PC-3 (cell line): Measurements from ENCODE around the gene ABHD14A. TPM values are rescaled to one million over a fixed set of nuclear protein-coding genes. Genes with fewer than 3 reads are reported as not detected.

Experiments
- ATAC-seq: fragments of 200-7000 bp; cut with Tn5 transposase; 2 replicates; pipeline ENCODE4 v1.9.1; 2020; ENCODE audit warnings: mild to moderate bottlenecking, moderate library complexity
- BruUV-seq: library from RNA; stranded (reverse); fragments of 400-500 nt; replicated peaks from 2 replicates; lab custom pipeline; 2021; lab: Mats Ljungman, UMichigan
- CTCF ChIA-PET: fragments of 300-600 bp; sonication (Branson Sonifier 250); formaldehyde crosslinking; loops from one replicate; lab custom pipeline; 2022; ENCODE audit warnings: antibody characterized with exemption; lab: Charles Lee
- POLR2A ChIA-PET: fragments of 300-600 bp; sonication (Branson Sonifier 250); formaldehyde crosslinking; loops from one replicate; lab custom pipeline; 2022; ENCODE audit warnings: antibody characterized with exemption; ENCODE audit not compliant: unreplicated experiment; lab: Charles Lee
- DNase-seq: peaks from one replicate; pipeline ENCODE4 v3.0.0-alpha.2; 2015
- H2AFZ ChIP-seq: fragments of 300-600 bp; sonication (generic); 2 replicates; pipeline ENCODE4 v1.6.0; 2016; ENCODE audit warnings: antibody characterized with exemption, low read length
- H3F3A ChIP-seq: fragments of 300-600 bp; sonication (generic); one replicate; pipeline ENCODE4 v1.6.0; 2017; ENCODE audit warnings: antibody characterized with exemption, low read length, control low read depth, mild to moderate bottlenecking; ENCODE audit not compliant: unreplicated experiment
- H3K27ac ChIP-seq: fragments of 300-600 bp; sonication (generic); 2 replicates; pipeline ENCODE4 v1.5.1; 2016; ENCODE audit warnings: mild to moderate bottlenecking, low read length
- H3K27me3 ChIP-seq: fragments of 300-600 bp; sonication (generic); 2 replicates; pipeline ENCODE4 v1.6.1; 2016; ENCODE audit warnings: low read length, mixed read lengths
- H3K36me3 ChIP-seq: fragments of 300-600 bp; sonication (generic); 2 replicates; pipeline ENCODE4 v1.6.1; 2016; ENCODE audit warnings: low read depth, mixed run types, low read length, mixed read lengths
- H3K4me1 ChIP-seq: fragments of 300-600 bp; sonication (generic); 2 replicates; pipeline ENCODE4 v1.5.1; 2016; ENCODE audit warnings: low read length; ENCODE audit not compliant: insufficient read depth
- H3K4me2 ChIP-seq: fragments of 300-600 bp; sonication (generic); 2 replicates; pipeline ENCODE4 v1.6.0; 2016; ENCODE audit warnings: low read length
- H3K4me3 ChIP-seq: fragments of 300-600 bp; sonication (generic); 2 replicates; pipeline ENCODE4 v1.5.1; 2016; ENCODE audit warnings: mild to moderate bottlenecking, low read length, mixed read lengths
- H3K79me2 ChIP-seq: fragments of 300-600 bp; sonication (generic); 2 replicates; pipeline ENCODE4 v1.6.1; 2017; ENCODE audit warnings: low read length, mixed read lengths
- H3K9ac ChIP-seq: fragments of 300-600 bp; sonication (generic); 2 replicates; pipeline ENCODE4 v1.6.0; 2016; ENCODE audit warnings: mild to moderate bottlenecking, low read length
- H3K9me2 ChIP-seq: fragments of 300-600 bp; sonication (generic); replicated peaks from 2 replicates; pipeline ENCODE4 v1.6.1; 2016; ENCODE audit warnings: mixed run types, low read length, mixed read lengths
- H3K9me3 ChIP-seq: fragments of 300-600 bp; sonication (generic); 2 replicates; pipeline ENCODE4 v1.6.1; 2016; ENCODE audit warnings: low read length, mixed read lengths
- H4K20me1 ChIP-seq: fragments of 300-600 bp; sonication (generic); 2 replicates; pipeline ENCODE4 v1.6.1; 2016; ENCODE audit warnings: low read length, mixed read lengths
- CTCF ChIP-seq: fragments of 300-600 bp; sonication (generic); conservative IDR thresholded peaks from 2 replicates; pipeline ENCODE4 v1.5.1; 2017; ENCODE audit warnings: antibody characterized with exemption, low read depth, mild to moderate bottlenecking, low read length
- EZH2 ChIP-seq: fragments of 300-600 bp; sonication (generic); IDR thresholded peaks from one replicate; pipeline ENCODE4 v1.6.1; 2017; ENCODE audit warnings: antibody characterized with exemption, mild to moderate bottlenecking, low read length; ENCODE audit not compliant: unreplicated experiment
- EZH2phosphoT487 ChIP-seq: fragments of 300-600 bp; sonication (generic); IDR thresholded peaks from 2 replicates; pipeline ENCODE4 v1.6.1; 2018; ENCODE audit warnings: mild to moderate bottlenecking, antibody characterized with exemption, low read length, borderline replicate concordance
- intact Hi-C: fragments of 100-400 bp; cut with micrococcal nuclease; formaldehyde crosslinking; loops from 2 replicates; pipeline ENCODE4 v1.9.0; 2023
- total RNA-seq: library from RNA; depleted of rRNA; stranded (reverse); fragments of >200 nt; gene quantifications from 2 replicates; pipeline ENCODE4 v1.2.3, GENCODE V29; 2014

ABHD14A gene
- total RNA-seq, 1 experiment from 2014 or later: 23.4 TPM

DNA sequence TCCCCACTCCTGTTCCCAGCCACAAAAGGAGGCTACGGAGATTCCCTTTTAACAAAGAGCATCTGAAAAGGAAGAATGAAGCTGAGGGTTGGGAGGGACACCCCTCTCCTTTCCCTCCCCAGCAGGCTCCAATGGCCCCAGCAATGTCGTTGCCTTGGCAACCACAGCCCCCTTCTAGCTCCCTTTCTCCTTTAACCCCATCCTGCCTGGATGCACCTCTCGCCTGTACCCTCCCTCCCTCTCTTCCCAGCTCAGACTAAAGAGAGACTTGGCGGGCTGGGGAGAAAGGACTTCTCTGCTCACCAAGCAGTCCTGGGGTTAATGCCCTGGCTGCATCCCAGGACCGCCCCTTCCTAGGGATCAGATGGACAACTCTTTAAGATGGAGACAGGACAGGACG is 27.9 kb downstream of the ABHD14A start:
- H3K9me3 ChIP-seq: no peaks in the 10 kb centered on the region
- TF ChIP-seq CTCF: no peak
- TF ChIP-seq EZH2: no peak
- no peak for TF ChIP-seq EZH2phosphoT487
- CTCF ChIA-PET: interaction anchor here (2.3 to 2.5 kb wide), 2 partner anchors 50 to 142 kb away, joined by 6 to 11 read pairs; no protein-coding TSS in a partner anchor

GRCh38 chr3:52004163-52004787 is 29.4 kb downstream of the ABHD14A start:
- Histone ChIP-seq H2AFZ (no peak overlapping the region), H3K4me3 (no peak overlapping the region), H3F3A (no peaks in the 10 kb centered on the region), H3K4me1 (no peaks in the 10 kb centered on the region), H3K27me3 (no peaks in the 10 kb centered on the region), H3K4me2 (no peak overlapping the region), H4K20me1 (no peaks in the 10 kb centered on the region), H3K9me3 (no peaks in the 10 kb centered on the region), H3K27ac (no peak overlapping the region), H3K9me2 (no peaks in the 10 kb centered on the region), H3K79me2 (no peaks in the 10 kb centered on the region), H3K36me3 (no peaks in the 10 kb centered on the region), H3K9ac (no peak overlapping the region)
- DNase-seq (no peak), ATAC-seq (no peak)
- ChIA-PET POLR2A (no interaction called here), CTCF (interaction anchor here (0.6 to 2.5 kb wide), 2 partner anchors 49 to 114 kb away, joined by 3 to 11 read pairs; no protein-coding TSS in a partner anchor)
- intact Hi-C loops: no loop called here
- TF ChIP-seq CTCF: peak; percentile 40; the same call in 1 of the 2 replicates
- TF ChIP-seq EZH2phosphoT487: no peak
- TF ChIP-seq EZH2: no peak
- no TSS peak for BruUV-seq

More for the DNA sequence above, 27.9 kb downstream of the ABHD14A start:
- H3K36me3 ChIP-seq: no peaks in the 10 kb centered on the region
- DNase-seq (no peak), ATAC-seq (no peak)
- peaks cover 5% of the 10 kb centered on the region for H3K4me1 ChIP-seq
- intact Hi-C loops: no loop called here
- no peak overlapping the region for H3K27ac ChIP-seq
- BruUV-seq: no TSS peak
- H3K9ac ChIP-seq: no peak overlapping the region
- H3K27me3 ChIP-seq: no peaks in the 10 kb centered on the region
- H3K4me3 ChIP-seq: no peak overlapping the region
- no peaks in the 10 kb centered on the region for H3K79me2 ChIP-seq
- H3K9me2 ChIP-seq: no peaks in the 10 kb centered on the region
- no peaks in the 10 kb centered on the region for H3F3A ChIP-seq
- H4K20me1 ChIP-seq: no peaks in the 10 kb centered on the region
- POLR2A ChIA-PET: no interaction called here
- H2AFZ ChIP-seq: no peak overlapping the region
- H3K4me2 ChIP-seq: no peak overlapping the region

DNA sequence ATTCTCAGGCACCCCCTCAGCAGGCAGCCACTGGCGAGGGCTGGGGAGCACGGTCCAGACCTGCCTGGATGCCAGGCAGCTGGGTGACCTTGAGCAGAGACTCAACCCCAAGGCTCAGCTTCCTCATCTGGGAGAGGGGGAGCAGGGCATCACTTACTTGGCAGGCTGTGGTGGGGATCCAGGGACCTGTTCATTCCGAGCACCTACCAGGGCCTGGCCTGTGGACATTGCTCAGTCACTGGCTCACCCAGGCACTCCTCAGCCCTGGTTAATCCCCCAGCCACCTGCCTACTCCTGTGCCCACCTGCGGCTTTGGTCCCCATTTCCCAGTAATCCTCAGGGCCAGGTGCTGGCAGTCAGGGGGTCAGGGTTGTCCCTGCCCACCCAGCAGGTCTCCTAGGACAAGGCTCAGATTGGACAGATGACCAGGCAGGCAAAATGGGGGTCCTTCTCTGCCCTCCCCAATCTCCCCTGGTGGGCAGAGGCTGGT is 30.1 kb downstream of the ABHD14A start:
- H3K4me2 ChIP-seq: no peak overlapping the region
- no peak for ATAC-seq

More for the DNA sequence above, 30.1 kb downstream of the ABHD14A start:
- Histone ChIP-seq H4K20me1 (no peaks in the 10 kb centered on the region), H3K4me3 (no peak overlapping the region), H2AFZ (no peak overlapping the region), H3K9me2 (no peaks in the 10 kb centered on the region), H3F3A (no peaks in the 10 kb centered on the region), H3K9ac (no peak overlapping the region), H3K79me2 (no peaks in the 10 kb centered on the region), H3K9me3 (no peaks in the 10 kb centered on the region), H3K27me3 (no peaks in the 10 kb centered on the region), H3K36me3 (no peaks in the 10 kb centered on the region), H3K4me1 (no peaks in the 10 kb centered on the region), H3K27ac (no peak overlapping the region)
- BruUV-seq: no TSS peak
- TF ChIP-seq CTCF: no peak
- TF ChIP-seq EZH2phosphoT487: no peak
- TF ChIP-seq EZH2: no peak
- no peak for DNase-seq
- ChIA-PET CTCF (interaction anchor here (2.5 kb wide), 1 partner anchor 48 kb away, joined by 11 read pairs; no protein-coding TSS in a partner anchor), POLR2A (no interaction called here)
- intact Hi-C loops: no loop called here
